Smooth muscle cell of the pulmonary artery (primary cell): ENCODE results near the gene PI3. TPM values are rescaled to one million over a fixed set of nuclear protein-coding genes. Genes with fewer than 3 reads are reported as not detected.

ENCODE experiments used
- total RNA-seq: library from RNA; depleted of rRNA; stranded (reverse); fragments of >200 nt; gene quantifications from 2 replicates; pipeline ENCODE4 v1.2.3, GENCODE V29; 2014

PI3 gene, protein sequence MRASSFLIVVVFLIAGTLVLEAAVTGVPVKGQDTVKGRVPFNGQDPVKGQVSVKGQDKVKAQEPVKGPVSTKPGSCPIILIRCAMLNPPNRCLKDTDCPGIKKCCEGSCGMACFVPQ
- not detected in 2 replicates for total RNA-seq

DNA sequence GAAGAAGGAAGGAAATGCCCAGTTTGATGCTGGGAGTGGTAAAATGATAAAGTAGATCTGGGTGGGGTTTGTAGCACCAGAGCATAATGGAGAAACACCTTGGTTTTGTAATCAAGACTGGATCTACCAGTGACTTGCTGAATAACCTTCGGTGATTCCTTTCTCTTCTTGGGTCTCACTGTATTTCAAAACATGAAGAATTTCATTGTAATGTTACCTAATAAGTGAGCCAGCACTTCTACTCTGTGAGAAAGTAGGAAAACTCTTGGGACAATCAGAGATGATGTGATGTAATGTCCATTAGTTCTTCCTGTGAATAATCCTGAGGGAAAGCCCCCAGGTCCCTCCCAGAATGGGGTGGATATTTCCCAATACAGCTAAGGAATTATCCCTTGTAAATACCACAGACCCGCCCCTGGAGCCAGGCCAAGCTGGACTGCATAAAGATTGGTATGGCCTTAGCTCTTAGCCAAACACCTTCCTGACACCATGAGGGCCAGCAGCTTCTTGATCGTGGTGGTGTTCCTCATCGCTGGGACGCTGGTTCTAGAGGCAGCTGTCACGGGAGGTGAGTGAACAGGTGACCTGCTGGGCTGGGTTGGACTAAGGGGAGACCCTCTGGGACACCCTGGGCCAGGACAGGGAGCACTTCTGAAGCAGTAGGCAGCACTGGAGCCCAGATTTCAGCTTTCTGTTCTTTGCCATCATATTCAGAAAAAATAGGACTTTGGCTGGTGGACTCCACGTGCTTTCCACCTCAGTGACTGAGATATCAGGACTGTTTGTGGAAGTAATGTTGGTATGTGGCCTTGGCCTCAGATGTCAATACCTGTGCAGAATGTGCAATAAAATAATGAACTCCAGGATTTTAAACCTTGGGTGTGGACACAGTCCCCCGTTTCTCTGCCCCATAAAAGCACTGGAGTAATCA is at the start of gene PI3:
TSS of gene PI3 (plus strand) at position 469 of the 931 bp plus-strand sequence. CDS start at position 490, 21 bp downstream.

DNA sequence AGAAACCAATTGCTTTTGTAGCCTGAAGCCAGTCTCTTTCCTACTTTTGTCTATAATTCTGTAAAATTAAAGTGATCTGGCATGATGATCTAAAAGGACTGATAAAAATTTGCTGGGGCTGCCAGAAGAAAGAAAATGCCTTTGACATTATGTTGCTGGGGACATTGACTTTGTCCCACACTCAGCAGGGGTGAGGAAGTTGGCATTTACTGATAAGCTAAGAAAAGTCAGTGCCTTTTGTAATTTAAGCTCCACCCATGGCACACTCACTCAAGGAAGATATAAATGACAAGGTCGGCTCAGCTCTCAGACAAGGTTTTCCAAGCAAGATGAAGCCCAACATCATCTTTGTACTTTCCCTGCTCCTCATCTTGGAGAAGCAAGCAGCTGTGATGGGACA is 32.0 kb downstream of the PI3 start, which contains the start of gene SEMG1:
TSS of gene SEMG1 (plus strand) at position 309 of the 400 bp plus-strand sequence. CDS start at position 330, 21 bp downstream.

DNA sequence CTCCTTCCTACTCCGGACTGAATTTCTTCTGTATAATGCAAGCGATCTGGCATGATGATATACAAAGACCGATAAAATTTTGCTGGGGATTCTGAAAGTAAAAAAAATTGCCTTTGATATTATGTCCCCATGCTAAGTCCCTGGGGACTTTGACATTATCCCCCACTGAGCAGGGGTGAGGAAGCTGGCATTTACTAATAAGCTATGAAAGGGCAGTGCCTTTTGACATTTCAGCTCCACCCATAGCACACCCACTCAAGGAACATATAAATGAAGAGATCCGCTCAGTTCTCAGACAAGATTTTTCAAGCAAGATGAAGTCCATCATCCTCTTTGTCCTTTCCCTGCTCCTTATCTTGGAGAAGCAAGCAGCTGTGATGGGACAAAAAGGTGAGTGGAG is 46.4 kb downstream of the PI3 start, which contains the start of gene SEMG2:
TSS of gene SEMG2 (plus strand) at position 298 of the 400 bp plus-strand sequence. CDS start at position 315, 17 bp downstream.

Other genes starting within 250 kb of the PI3 start
- 12.0 and 21.7 TPM in 2 replicates for gene TOMM34, start 214.5 kb upstream of the PI3 start, total RNA-seq
- gene STK4, start 208.4 kb upstream of the PI3 start, total RNA-seq = 29.5 and 38.2 TPM in 2 replicates
- gene KCNS1, start 73.8 kb upstream of the PI3 start, total RNA-seq = 1.4 and 2.4 TPM in 2 replicates
- not detected in 2 replicates for gene WFDC5, start 59.7 kb upstream of the PI3 start, total RNA-seq
- gene WFDC12, start 50.4 kb upstream of the PI3 start, total RNA-seq = not detected in 2 replicates
- not detected in 2 replicates for gene SEMG1, start 32.1 kb downstream of the PI3 start, total RNA-seq
- not detected in 2 replicates for gene SEMG2, start 46.5 kb downstream of the PI3 start, total RNA-seq
- gene SLPI, start 79.7 kb downstream of the PI3 start, total RNA-seq = 0.52 and 0.69 TPM in 2 replicates
- not detected in 2 replicates for gene RBPJL, start 131.9 kb downstream of the PI3 start, total RNA-seq
- 0.03 TPM in 1 of 2 replicates, not detected in the other for gene MATN4, start 133.4 kb downstream of the PI3 start, total RNA-seq
- 61.4 and 105 TPM in 2 replicates for gene SDC4, start 173.5 kb downstream of the PI3 start, total RNA-seq
- 34.0 and 36.3 TPM in 2 replicates for gene SYS1, start 188.3 kb downstream of the PI3 start, total RNA-seq
- 0.03 TPM in 1 of 2 replicates, not detected in the other for gene TP53TG5, start 203.4 kb downstream of the PI3 start, total RNA-seq
- 3.0 and 4.7 TPM in 2 replicates for gene DBNDD2, start 233.4 kb downstream of the PI3 start, total RNA-seq
- gene PIGT, start 241.2 kb downstream of the PI3 start, total RNA-seq = 59.5 and 63.0 TPM in 2 replicates